ENCODE data around the gene GSK3B.

The GSK3B gene

GRCh38 chr3:119873646-119874045 is 220.6 kb downstream of the GSK3B start:
- DNase-seq (ENCODE audit: extremely low spot score), result no peak
- ChIA-PET CTCF (no interaction called here), POLR2A (no interaction called here)
- TF ChIP-seq FOXK2 (IDR thresholded peaks at IDR 0.05) (no peak), ELF4 (IDR thresholded peaks at IDR 0.05) (no peak), SUZ12 (IDR thresholded peaks at IDR 0.05) (no peak), ZNF384 (IDR thresholded peaks at IDR 0.05) (no peak), PKNOX1 (IDR thresholded peaks at IDR 0.05) (no peak), FOXM1 (IDR thresholded peaks at IDR 0.05; ENCODE audit: borderline replicate concordance) (no peak), FOXA1 (IDR thresholded peaks at IDR 0.05) (no peak), BHLHE40 (IDR thresholded peaks at IDR 0.05; ENCODE audit: borderline replicate concordance) (no peak), L3MBTL2 (conservative IDR thresholded peaks at IDR 0.05) (no peak), ARNT (IDR thresholded peaks at IDR 0.05) (no peak), CTBP1 (IDR thresholded peaks at IDR 0.05; ENCODE audit: borderline replicate concordance) (no peak), TARDBP (IDR thresholded peaks at IDR 0.05) (no peak), NFRKB (IDR thresholded peaks at IDR 0.05) (no peak), LEF1 (IDR thresholded peaks at IDR 0.05; ENCODE audit: borderline replicate concordance) (no peak), HDGF (IDR thresholded peaks at IDR 0.05; ENCODE audit: borderline replicate concordance) (no peak), SP1 (IDR thresholded peaks at IDR 0.05) (no peak)

- TF ChIP-seq SP1 (IDR thresholded peaks at IDR 0.05) (no peak), L3MBTL2 (conservative IDR thresholded peaks at IDR 0.05) (no peak), SUZ12 (IDR thresholded peaks at IDR 0.05) (no peak), PKNOX1 (IDR thresholded peaks at IDR 0.05) (no peak), BHLHE40 (IDR thresholded peaks at IDR 0.05; ENCODE audit: borderline replicate concordance) (no peak), ELF4 (IDR thresholded peaks at IDR 0.05) (no peak), FOXA1 (IDR thresholded peaks at IDR 0.05) (no peak), ARNT (IDR thresholded peaks at IDR 0.05) (no peak), CTBP1 (IDR thresholded peaks at IDR 0.05; ENCODE audit: borderline replicate concordance) (no peak), LEF1 (IDR thresholded peaks at IDR 0.05; ENCODE audit: borderline replicate concordance) (no peak), NFRKB (IDR thresholded peaks at IDR 0.05) (no peak), TARDBP (IDR thresholded peaks at IDR 0.05) (no peak), FOXM1 (IDR thresholded peaks at IDR 0.05; ENCODE audit: borderline replicate concordance) (no peak), FOXK2 (IDR thresholded peaks at IDR 0.05) (no peak), ZNF384 (IDR thresholded peaks at IDR 0.05) (no peak), HDGF (IDR thresholded peaks at IDR 0.05; ENCODE audit: borderline replicate concordance) (no peak)
- POLR2A ChIA-PET, result no interaction called here
- no peak for DNase-seq (ENCODE audit: extremely low spot score)
- CTCF ChIA-PET, result no interaction called here
Measured at GRCh38 chr3:119872773-119873172, 221.5 kb downstream of the GSK3B start.

- CTCF ChIA-PET, result no interaction called here
- DNase-seq (ENCODE audit: extremely low spot score), result no peak
- POLR2A ChIA-PET, result no interaction called here
- no peak for TF ChIP-seq FOXM1 (IDR thresholded peaks at IDR 0.05; ENCODE audit: borderline replicate concordance)
- no peak for TF ChIP-seq NFRKB (IDR thresholded peaks at IDR 0.05)
- TF ChIP-seq ZNF384 (IDR thresholded peaks at IDR 0.05), result no peak
- no peak for TF ChIP-seq TARDBP (IDR thresholded peaks at IDR 0.05)
Measured at GRCh38 chr3:119871571-119871970, 222.7 kb downstream of the GSK3B start.

- POLR2A ChIA-PET, result interaction anchor here (1.2 kb wide), 1 partner anchor 225 kb away, joined by 4 read pairs; no protein-coding TSS in a partner anchor
- no peak for DNase-seq (ENCODE audit: extremely low spot score)
- CTCF ChIA-PET, result no interaction called here
- no peak for TF ChIP-seq PKNOX1 (IDR thresholded peaks at IDR 0.05)
- no peak for TF ChIP-seq ARNT (IDR thresholded peaks at IDR 0.05)
- no peak for TF ChIP-seq HDGF (IDR thresholded peaks at IDR 0.05; ENCODE audit: borderline replicate concordance)
- no peak for TF ChIP-seq ZNF384 (IDR thresholded peaks at IDR 0.05)
- TF ChIP-seq NFRKB (IDR thresholded peaks at IDR 0.05), result no peak
- no peak for TF ChIP-seq ELF4 (IDR thresholded peaks at IDR 0.05)
- no peak for TF ChIP-seq CTBP1 (IDR thresholded peaks at IDR 0.05; ENCODE audit: borderline replicate concordance)
- no peak for TF ChIP-seq SP1 (IDR thresholded peaks at IDR 0.05)
- TF ChIP-seq BHLHE40 (IDR thresholded peaks at IDR 0.05; ENCODE audit: borderline replicate concordance), result no peak
- TF ChIP-seq FOXK2 (IDR thresholded peaks at IDR 0.05), result no peak
- TF ChIP-seq FOXA1 (IDR thresholded peaks at IDR 0.05), result no peak
- no peak for TF ChIP-seq TARDBP (IDR thresholded peaks at IDR 0.05)
- no peak for TF ChIP-seq L3MBTL2 (conservative IDR thresholded peaks at IDR 0.05)
- TF ChIP-seq LEF1 (IDR thresholded peaks at IDR 0.05; ENCODE audit: borderline replicate concordance), result no peak
- TF ChIP-seq SUZ12 (IDR thresholded peaks at IDR 0.05), result no peak
Measured at GRCh38 chr3:119870512-119870911, 223.7 kb downstream of the GSK3B start.

- POLR2A ChIA-PET, result no interaction called here
- DNase-seq (ENCODE audit: extremely low spot score), result no peak
- CTCF ChIA-PET, result no interaction called here
- TF ChIP-seq HDGF (IDR thresholded peaks at IDR 0.05; ENCODE audit: borderline replicate concordance) (no peak), CTBP1 (IDR thresholded peaks at IDR 0.05; ENCODE audit: borderline replicate concordance) (no peak), BHLHE40 (IDR thresholded peaks at IDR 0.05; ENCODE audit: borderline replicate concordance) (no peak), PKNOX1 (IDR thresholded peaks at IDR 0.05) (no peak), SUZ12 (IDR thresholded peaks at IDR 0.05) (no peak), ZNF384 (IDR thresholded peaks at IDR 0.05) (no peak), FOXK2 (IDR thresholded peaks at IDR 0.05) (no peak), ARNT (IDR thresholded peaks at IDR 0.05) (no peak), L3MBTL2 (conservative IDR thresholded peaks at IDR 0.05) (no peak)
Measured at GRCh38 chr3:119864476-119864875, 229.8 kb downstream of the GSK3B start.

- no peak for TF ChIP-seq FOXA1 (IDR thresholded peaks at IDR 0.05)
- no peak for TF ChIP-seq FOXM1 (IDR thresholded peaks at IDR 0.05; ENCODE audit: borderline replicate concordance)
- TF ChIP-seq PKNOX1 (IDR thresholded peaks at IDR 0.05), result no peak
- ChIA-PET POLR2A (no interaction called here), CTCF (no interaction called here)
- DNase-seq (ENCODE audit: extremely low spot score), result no peak
Measured at GRCh38 chr3:119862616-119863015, 231.6 kb downstream of the GSK3B start.

Data from HEK293T (cell line).